GM18507 (cell line): ENCODE results near the gene PRR18.

Experiments used
- DNase-seq: peaks from one replicate; pipeline ENCODE4 v3.0.0; 2011; ENCODE audit warnings: low read depth; ENCODE audit not compliant: insufficient read length; ENCODE audit errors: extremely low spot score
- FAIRE-seq: peaks from 2 replicates; lab custom pipeline; 2011; peaks lifted over from hg19 to GRCh38; lab: Jason Lieb, UNC

PRR18 gene

GRCh38 chr6:166335378-166336302 is 27.4 kb upstream of the PRR18 start:
- peak; percentile 81 for FAIRE-seq
- no peak for DNase-seq

GRCh38 chr6:166334878-166335277 is 26.7 kb upstream of the PRR18 start:
- DNase-seq (no peak), FAIRE-seq (no peak)

GRCh38 chr6:166333172-166333995 is 25.2 kb upstream of the PRR18 start:
- peak; percentile 89 for FAIRE-seq
- peak; percentile 56 for DNase-seq

- DNase-seq, result no peak
- FAIRE-seq, result no peak
Observed at GRCh38 chr6:166331503-166332415, 23.6 kb upstream of the PRR18 start.

GRCh38 chr6:166330612-166331011 is 22.4 kb upstream of the PRR18 start:
- no peak for DNase-seq
- FAIRE-seq, result no peak

- peak; percentile 66 for FAIRE-seq
Observed at GRCh38 chr6:166325383-166326042, 17.3 kb upstream of the PRR18 start.

GRCh38 chr6:166323395-166323794 is 15.2 kb upstream of the PRR18 start:
- FAIRE-seq (no peak), DNase-seq (no peak)

More at GRCh38 chr6:166325383-166326042, 17.3 kb upstream of the PRR18 start:
- DNase-seq, result no peak

GRCh38 chr6:166318649-166319600 is 10.7 kb upstream of the PRR18 start:
- no peak for DNase-seq
- FAIRE-seq, result no peak

GRCh38 chr6:166318227-166318626 is 10.0 kb upstream of the PRR18 start:
- FAIRE-seq, result no peak
- no peak for DNase-seq

GRCh38 chr6:166317261-166318212 is 9.3 kb upstream of the PRR18 start:
- FAIRE-seq, result no peak

GRCh38 chr6:166315436-166315835 is 7.2 kb upstream of the PRR18 start:
- FAIRE-seq, result no peak
- DNase-seq, result no peak

More at GRCh38 chr6:166317261-166318212, 9.3 kb upstream of the PRR18 start:
- no peak for DNase-seq

- FAIRE-seq (no peak), DNase-seq (no peak)
Observed at GRCh38 chr6:166314454-166314853, 6.3 kb upstream of the PRR18 start.

- DNase-seq, result no peak
- FAIRE-seq, result peak; percentile 29
Observed at GRCh38 chr6:166313255-166314070, 5.3 kb upstream of the PRR18 start.

GRCh38 chr6:166312832-166313231 is 4.6 kb upstream of the PRR18 start:
- FAIRE-seq (no peak), DNase-seq (no peak)

- FAIRE-seq (no peak), DNase-seq (no peak)
Observed at GRCh38 chr6:166310634-166311033, 2.4 kb upstream of the PRR18 start.

- FAIRE-seq (no peak), DNase-seq (no peak)
Observed at GRCh38 chr6:166309977-166310376, 1.8 kb upstream of the PRR18 start.
